Stimulated activated CD8-positive, alpha-beta memory T cell treated with anti-CD3 and anti-CD28 coated beads, Interleukin-15, amount 100 ng/mL, for 48 hours (primary cell): ENCODE data around the gene ATP4B.

Experiments used
- DNase-seq, 2 donors: peaks; one replicate each; pipeline ENCODE4 v3.0.0-alpha.2; 2020; ENCODE audit warnings: low read depth in 2 of 2

ATP4B gene

GRCh38 chr13:113656831-113657671 lies 947 bp downstream of the ATP4B start:
- no peak for DNase-seq

- DNase-seq: no peak
Observed at GRCh38 chr13:113656003-113656588, 1.9 kb downstream of the ATP4B start.

GRCh38 chr13:113655346-113656002 lies 2.5 kb downstream of the ATP4B start:
- no peak for DNase-seq

GRCh38 chr13:113654591-113655345 lies 3.2 kb downstream of the ATP4B start:
- DNase-seq: no peak

GRCh38 chr13:113654175-113654560 lies 3.8 kb downstream of the ATP4B start:
- DNase-seq: no peak

- no peak for DNase-seq
Observed at GRCh38 chr13:113653264-113654174, 4.5 kb downstream of the ATP4B start.

GRCh38 chr13:113652404-113653263 lies 5.4 kb downstream of the ATP4B start:
- no peak for DNase-seq

GRCh38 chr13:113651511-113652403 lies 6.2 kb downstream of the ATP4B start:
- no peak for DNase-seq

- DNase-seq: no peak
Observed at GRCh38 chr13:113650731-113651148, 7.3 kb downstream of the ATP4B start.

- DNase-seq: no peak
Observed at GRCh38 chr13:113650275-113650674, 7.7 kb downstream of the ATP4B start.

- no peak for DNase-seq
Observed at GRCh38 chr13:113649212-113649611, 8.8 kb downstream of the ATP4B start.

GRCh38 chr13:113648216-113648610 lies 9.8 kb downstream of the ATP4B start:
- no peak for DNase-seq

GRCh38 chr13:113647351-113648215 lies 10.4 kb downstream of the ATP4B start:
- DNase-seq: no peak

GRCh38 chr13:113646921-113647340 lies 11.1 kb downstream of the ATP4B start:
- no peak for DNase-seq

GRCh38 chr13:113646376-113646775 lies 11.6 kb downstream of the ATP4B start:
- no peak for DNase-seq

GRCh38 chr13:113645329-113645728 lies 12.7 kb downstream of the ATP4B start:
- DNase-seq: no peak

- DNase-seq: no peak
Observed at GRCh38 chr13:113644800-113645199, 13.2 kb downstream of the ATP4B start.

GRCh38 chr13:113643593-113643992 lies 14.4 kb downstream of the ATP4B start:
- no peak for DNase-seq
